GM23338 (cell line): ENCODE measurements around the gene ANTXR2. TPM values are rescaled to one million over a fixed set of nuclear protein-coding genes. Genes with fewer than 3 reads are reported as not detected.

Experiments used
- ATAC-seq: fragments of 200-7000 bp; cut with Tn5 transposase; 3 replicates; pipeline ENCODE4 v1.9.1; 2020
- DNase-seq: peaks from one replicate; pipeline ENCODE4 v3.0.0-alpha.2; 2015; ENCODE audit warnings: low spot score
- H2AFZ ChIP-seq: fragments of 200-600 bp; sonication (generic); 2 replicates; pipeline ENCODE4 v1.8.0; 2016; ENCODE audit warnings: antibody characterized with exemption, mild to moderate bottlenecking, moderate library complexity
- H3F3A ChIP-seq: fragments of 200-600 bp; sonication (generic); replicated peaks from 2 replicates; pipeline ENCODE4 v1.8.0; 2017; ENCODE audit warnings: antibody characterized with exemption, mixed run types, low read depth
- H3K27ac ChIP-seq: fragments of 200-600 bp; sonication (generic); 2 replicates; pipeline ENCODE4 v1.6.1; 2016; ENCODE audit warnings: low read depth
- H3K27me3 ChIP-seq: fragments of 200-600 bp; sonication (generic); 2 replicates; pipeline ENCODE4 v1.8.0; 2016; ENCODE audit warnings: mild to moderate bottlenecking, mixed run types, moderate library complexity; ENCODE audit not compliant: insufficient read depth
- H3K36me3 ChIP-seq: fragments of 200-600 bp; sonication (generic); 2 replicates; pipeline ENCODE4 v1.8.0; 2016; ENCODE audit warnings: mild to moderate bottlenecking; ENCODE audit not compliant: insufficient read depth
- H3K4me1 ChIP-seq: fragments of 200-600 bp; sonication (generic); 2 replicates; pipeline ENCODE4 v1.8.0; 2016; ENCODE audit warnings: mild to moderate bottlenecking, moderate library complexity; ENCODE audit not compliant: insufficient read depth
- H3K4me2 ChIP-seq: fragments of 200-600 bp; sonication (generic); 2 replicates; pipeline ENCODE4 v1.7.1; 2017; ENCODE audit warnings: mixed run types
- H3K4me3 ChIP-seq: fragments of 200-600 bp; sonication (generic); 2 replicates; pipeline ENCODE4 v1.6.1; 2016; ENCODE audit warnings: mixed run types
- H3K79me2 ChIP-seq: fragments of 200-600 bp; sonication (generic); replicated peaks from 2 replicates; pipeline ENCODE4 v1.8.0; 2017; ENCODE audit warnings: mild to moderate bottlenecking; ENCODE audit not compliant: insufficient read depth
- H3K9me2 ChIP-seq: fragments of 200-600 bp; sonication (generic); 2 replicates; pipeline ENCODE4 v1.8.0; 2017; ENCODE audit not compliant: insufficient read depth
- H4K20me1 ChIP-seq: fragments of 200-600 bp; sonication (generic); replicated peaks from 2 replicates; pipeline ENCODE4 v1.8.0; 2017; ENCODE audit warnings: mild to moderate bottlenecking; ENCODE audit not compliant: insufficient read depth
- H3K27ac Mint-ChIP-seq: 2 replicates; pipeline ENCODE4 v1.8.0; 2020; ENCODE audit warnings: inconsistent platforms, mild to moderate bottlenecking, moderate library complexity, mixed read lengths
- H3K27me3 Mint-ChIP-seq: 3 replicates; pipeline ENCODE4 v1.8.0; 2022; ENCODE audit warnings: low read depth, mild to moderate bottlenecking, moderate library complexity, mixed read lengths, inconsistent platforms; ENCODE audit not compliant: insufficient read depth, poor library complexity
- H3K36me3 Mint-ChIP-seq: 3 replicates; pipeline ENCODE4 v1.8.0; 2021; ENCODE audit warnings: low read depth, mild to moderate bottlenecking, inconsistent platforms, moderate library complexity, mixed read lengths
- H3K4me1 Mint-ChIP-seq: 3 replicates; pipeline ENCODE4 v1.8.0; 2020; ENCODE audit warnings: mild to moderate bottlenecking, inconsistent platforms, mixed read lengths
- H3K4me3 Mint-ChIP-seq: 3 replicates; pipeline ENCODE4 v1.8.0; 2021; ENCODE audit warnings: moderate library complexity, mild to moderate bottlenecking, inconsistent platforms, mixed read lengths
- H3K9me3 Mint-ChIP-seq: 3 replicates; pipeline ENCODE4 v1.8.0; 2020; ENCODE audit warnings: moderate library complexity, mild to moderate bottlenecking, inconsistent platforms, mixed read lengths
- CREB1 ChIP-seq: fragments of 250-450 bp; sonication (Bioruptor Pico); IDR thresholded peaks from 2 replicates; pipeline ENCODE4 v1.5.0; 2020; ENCODE audit warnings: low read depth, mild to moderate bottlenecking, moderate library complexity
- CTCF ChIP-seq, 2 experiments: fragments of 200-600 bp in 1 of 2; sonication (generic) in 1 of 2; conservative IDR thresholded peaks; 2 replicates each; pipeline versions ENCODE4 v1.5.1 to v1.6.1; 2016 to 2017; ENCODE audit warnings: antibody characterized with exemption in 2 of 2, low read depth in 2 of 2, mild to moderate bottlenecking in 2 of 2, moderate library complexity in 1 of 2
- EZH2 ChIP-seq: fragments of 200-600 bp; sonication (generic); IDR thresholded peaks from one replicate; pipeline ENCODE4 v1.8.0; 2017; ENCODE audit warnings: antibody characterized with exemption, mild to moderate bottlenecking, low read depth; ENCODE audit not compliant: unreplicated experiment
- EZH2phosphoT487 ChIP-seq: fragments of 200-600 bp; sonication (generic); IDR thresholded peaks from one replicate; pipeline ENCODE4 v1.8.1; 2018; ENCODE audit warnings: antibody characterized with exemption; ENCODE audit not compliant: unreplicated experiment
- JUNB ChIP-seq: IDR thresholded peaks from one replicate; pipeline ENCODE4 v1.6.1; 2016; ENCODE audit warnings: antibody characterized with exemption; ENCODE audit not compliant: unreplicated experiment
- NANOG ChIP-seq: IDR thresholded peaks from 2 replicates; pipeline ENCODE4 v1.6.1; 2016; ENCODE audit warnings: antibody characterized with exemption, borderline replicate concordance
- POLR2AphosphoS5 ChIP-seq: IDR thresholded peaks from 2 replicates; pipeline ENCODE4 v1.6.1; 2016; ENCODE audit warnings: antibody characterized with exemption, low read depth
- REST ChIP-seq: IDR thresholded peaks from one replicate; pipeline ENCODE4 v1.6.1; 2018; ENCODE audit warnings: antibody characterized with exemption; ENCODE audit not compliant: unreplicated experiment
- STAT1 ChIP-seq: IDR thresholded peaks from one replicate; pipeline ENCODE4 v1.6.1; 2016; ENCODE audit warnings: antibody characterized with exemption; ENCODE audit not compliant: unreplicated experiment
- ZNF114 ChIP-seq: fragments of 250-450 bp; sonication (Bioruptor Pico); IDR thresholded peaks from 2 replicates; pipeline ENCODE4 v1.5.0; 2020; ENCODE audit warnings: mild to moderate bottlenecking, moderate library complexity
- ZNF331 ChIP-seq: fragments of 250-450 bp; sonication (Bioruptor Pico); IDR thresholded peaks from 2 replicates; pipeline ENCODE4 v1.5.0; 2020; ENCODE audit warnings: low read depth, mild to moderate bottlenecking, moderate library complexity
- polyA plus RNA-seq: library from polyadenylated mRNA; unstranded; fragments of >200 nt; fragmentation: Nextera tagmentation; extraction: Ambion mirVana; gene quantifications from 2 replicates; pipeline ENCODE4 v1.2.1, GENCODE V29; 2016
- total RNA-seq: library from RNA; depleted of rRNA; stranded (reverse); fragments of >200 nt; shearing (Covaris generic); gene quantifications from 2 replicates; pipeline ENCODE4 v1.2.3, GENCODE V29; 2014
- TF ChIP-seq, protein P1 (sequence below): fragments of 250-450 bp; sonication (Bioruptor Pico); IDR thresholded peaks from 2 replicates; pipeline ENCODE4 v1.5.0; 2020; ENCODE audit warnings: mild to moderate bottlenecking, moderate library complexity

The ANTXR2 gene
- total and polyA plus RNA-seq, 2 experiments from 2014 or later: 2.0 to 5.3 TPM

- Mint-ChIP-seq H3K27me3 (peaks cover 4% of the 10 kb centered on the region), H3K4me1 (peaks cover 2% of the 10 kb centered on the region; the same call in 2 of the 3 replicates)
- no peak overlapping the region for H3K27ac ChIP-seq
Measured at GRCh38 chr4:79915246-79915645, 157.8 kb downstream of the ANTXR2 start.

More at GRCh38 chr4:79915246-79915645, 157.8 kb downstream of the ANTXR2 start:
- no peaks in the 10 kb centered on the region for H3K9me3 Mint-ChIP-seq
- Histone ChIP-seq H2AFZ (no peak overlapping the region), H4K20me1 (no peaks in the 10 kb centered on the region), H3K79me2 (no peaks in the 10 kb centered on the region), H3K27me3 (no peaks in the 10 kb centered on the region), H3K4me2 (no peak overlapping the region), H3K9me2 (no peaks in the 10 kb centered on the region), H3K4me3 (no peak overlapping the region), H3F3A (no peaks in the 10 kb centered on the region), H3K4me1 (no peaks in the 10 kb centered on the region), H3K36me3 (no peaks in the 10 kb centered on the region)
- DNase-seq (no peak), ATAC-seq (no peak)
- H3K4me3 Mint-ChIP-seq: no peak overlapping the region
- H3K36me3 Mint-ChIP-seq: no peaks in the 10 kb centered on the region
- no peak for TF ChIP-seq EZH2phosphoT487
- TF ChIP-seq, protein P1, sequence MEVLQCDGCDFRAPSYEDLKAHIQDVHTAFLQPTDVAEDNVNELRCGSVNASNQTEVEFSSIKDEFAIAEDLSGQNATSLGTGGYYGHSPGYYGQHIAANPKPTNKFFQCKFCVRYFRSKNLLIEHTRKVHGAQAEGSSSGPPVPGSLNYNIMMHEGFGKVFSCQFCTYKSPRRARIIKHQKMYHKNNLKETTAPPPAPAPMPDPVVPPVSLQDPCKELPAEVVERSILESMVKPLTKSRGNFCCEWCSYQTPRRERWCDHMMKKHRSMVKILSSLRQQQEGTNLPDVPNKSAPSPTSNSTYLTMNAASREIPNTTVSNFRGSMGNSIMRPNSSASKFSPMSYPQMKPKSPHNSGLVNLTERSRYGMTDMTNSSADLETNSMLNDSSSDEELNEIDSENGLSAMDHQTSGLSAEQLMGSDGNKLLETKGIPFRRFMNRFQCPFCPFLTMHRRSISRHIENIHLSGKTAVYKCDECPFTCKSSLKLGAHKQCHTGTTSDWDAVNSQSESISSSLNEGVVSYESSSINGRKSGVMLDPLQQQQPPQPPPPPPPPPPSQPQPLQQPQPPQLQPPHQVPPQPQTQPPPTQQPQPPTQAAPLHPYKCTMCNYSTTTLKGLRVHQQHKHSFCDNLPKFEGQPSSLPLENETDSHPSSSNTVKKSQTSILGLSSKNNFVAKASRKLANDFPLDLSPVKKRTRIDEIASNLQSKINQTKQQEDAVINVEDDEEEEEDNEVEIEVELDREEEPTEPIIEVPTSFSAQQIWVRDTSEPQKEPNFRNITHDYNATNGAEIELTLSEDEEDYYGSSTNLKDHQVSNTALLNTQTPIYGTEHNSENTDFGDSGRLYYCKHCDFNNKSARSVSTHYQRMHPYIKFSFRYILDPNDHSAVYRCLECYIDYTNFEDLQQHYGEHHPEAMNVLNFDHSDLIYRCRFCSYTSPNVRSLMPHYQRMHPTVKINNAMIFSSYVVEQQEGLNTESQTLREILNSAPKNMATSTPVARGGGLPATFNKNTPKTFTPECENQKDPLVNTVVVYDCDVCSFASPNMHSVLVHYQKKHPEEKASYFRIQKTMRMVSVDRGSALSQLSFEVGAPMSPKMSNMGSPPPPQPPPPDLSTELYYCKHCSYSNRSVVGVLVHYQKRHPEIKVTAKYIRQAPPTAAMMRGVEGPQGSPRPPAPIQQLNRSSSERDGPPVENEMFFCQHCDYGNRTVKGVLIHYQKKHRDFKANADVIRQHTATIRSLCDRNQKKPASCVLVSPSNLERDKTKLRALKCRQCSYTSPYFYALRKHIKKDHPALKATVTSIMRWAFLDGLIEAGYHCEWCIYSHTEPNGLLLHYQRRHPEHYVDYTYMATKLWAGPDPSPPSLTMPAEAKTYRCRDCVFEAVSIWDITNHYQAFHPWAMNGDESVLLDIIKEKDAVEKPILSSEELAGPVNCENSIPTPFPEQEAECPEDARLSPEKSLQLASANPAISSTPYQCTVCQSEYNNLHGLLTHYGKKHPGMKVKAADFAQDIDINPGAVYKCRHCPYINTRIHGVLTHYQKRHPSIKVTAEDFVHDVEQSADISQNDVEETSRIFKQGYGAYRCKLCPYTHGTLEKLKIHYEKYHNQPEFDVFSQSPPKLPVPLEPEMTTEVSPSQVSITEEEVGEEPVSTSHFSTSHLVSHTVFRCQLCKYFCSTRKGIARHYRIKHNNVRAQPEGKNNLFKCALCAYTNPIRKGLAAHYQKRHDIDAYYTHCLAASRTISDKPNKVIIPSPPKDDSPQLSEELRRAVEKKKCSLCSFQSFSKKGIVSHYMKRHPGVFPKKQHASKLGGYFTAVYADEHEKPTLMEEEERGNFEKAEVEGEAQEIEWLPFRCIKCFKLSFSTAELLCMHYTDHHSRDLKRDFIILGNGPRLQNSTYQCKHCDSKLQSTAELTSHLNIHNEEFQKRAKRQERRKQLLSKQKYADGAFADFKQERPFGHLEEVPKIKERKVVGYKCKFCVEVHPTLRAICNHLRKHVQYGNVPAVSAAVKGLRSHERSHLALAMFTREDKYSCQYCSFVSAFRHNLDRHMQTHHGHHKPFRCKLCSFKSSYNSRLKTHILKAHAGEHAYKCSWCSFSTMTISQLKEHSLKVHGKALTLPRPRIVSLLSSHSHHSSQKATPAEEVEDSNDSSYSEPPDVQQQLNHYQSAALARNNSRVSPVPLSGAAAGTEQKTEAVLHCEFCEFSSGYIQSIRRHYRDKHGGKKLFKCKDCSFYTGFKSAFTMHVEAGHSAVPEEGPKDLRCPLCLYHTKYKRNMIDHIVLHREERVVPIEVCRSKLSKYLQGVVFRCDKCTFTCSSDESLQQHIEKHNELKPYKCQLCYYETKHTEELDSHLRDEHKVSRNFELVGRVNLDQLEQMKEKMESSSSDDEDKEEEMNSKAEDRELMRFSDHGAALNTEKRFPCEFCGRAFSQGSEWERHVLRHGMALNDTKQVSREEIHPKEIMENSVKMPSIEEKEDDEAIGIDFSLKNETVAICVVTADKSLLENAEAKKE (CRISPR knock-in tag): no peak
- TF ChIP-seq EZH2: no peak
- no peak for TF ChIP-seq JUNB
- TF ChIP-seq STAT1: no peak
- no peak for TF ChIP-seq REST
- no peak for TF ChIP-seq NANOG
- no peak for TF ChIP-seq CREB1 (CRISPR knock-in tag)
- no peak for TF ChIP-seq POLR2AphosphoS5
- TF ChIP-seq CTCF (conservative IDR thresholded peaks at IDR 0.05; ENCODE audit: low read depth in 2 of 2): no peak
- TF ChIP-seq ZNF331: no peak
- no peak for TF ChIP-seq ZNF114 (CRISPR knock-in tag)
- H3K27ac Mint-ChIP-seq: no peak overlapping the region
